ENCODE measurements around the gene TAGLN3.

DNA sequence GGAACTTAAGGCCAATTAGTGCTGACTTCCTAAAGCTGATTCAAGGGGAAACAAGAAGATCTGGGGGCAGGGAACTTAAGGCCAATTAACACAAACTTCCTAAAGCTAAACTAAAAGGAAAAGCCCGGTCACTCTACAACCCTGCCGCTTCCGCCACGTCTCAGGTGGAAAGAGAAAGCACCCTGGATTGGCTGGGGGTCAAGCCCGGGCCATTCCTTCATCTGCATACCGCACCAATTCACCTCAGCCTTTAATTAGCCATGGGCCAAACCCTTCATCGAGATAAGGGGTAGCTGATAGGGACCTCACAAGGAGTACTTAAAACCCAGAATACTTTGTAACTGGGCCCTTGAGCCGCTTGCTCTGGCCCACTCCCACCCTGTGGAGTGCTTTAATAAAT lies 50.2 kb downstream of the TAGLN3 start:
- TF ChIP-seq, protein P1, sequence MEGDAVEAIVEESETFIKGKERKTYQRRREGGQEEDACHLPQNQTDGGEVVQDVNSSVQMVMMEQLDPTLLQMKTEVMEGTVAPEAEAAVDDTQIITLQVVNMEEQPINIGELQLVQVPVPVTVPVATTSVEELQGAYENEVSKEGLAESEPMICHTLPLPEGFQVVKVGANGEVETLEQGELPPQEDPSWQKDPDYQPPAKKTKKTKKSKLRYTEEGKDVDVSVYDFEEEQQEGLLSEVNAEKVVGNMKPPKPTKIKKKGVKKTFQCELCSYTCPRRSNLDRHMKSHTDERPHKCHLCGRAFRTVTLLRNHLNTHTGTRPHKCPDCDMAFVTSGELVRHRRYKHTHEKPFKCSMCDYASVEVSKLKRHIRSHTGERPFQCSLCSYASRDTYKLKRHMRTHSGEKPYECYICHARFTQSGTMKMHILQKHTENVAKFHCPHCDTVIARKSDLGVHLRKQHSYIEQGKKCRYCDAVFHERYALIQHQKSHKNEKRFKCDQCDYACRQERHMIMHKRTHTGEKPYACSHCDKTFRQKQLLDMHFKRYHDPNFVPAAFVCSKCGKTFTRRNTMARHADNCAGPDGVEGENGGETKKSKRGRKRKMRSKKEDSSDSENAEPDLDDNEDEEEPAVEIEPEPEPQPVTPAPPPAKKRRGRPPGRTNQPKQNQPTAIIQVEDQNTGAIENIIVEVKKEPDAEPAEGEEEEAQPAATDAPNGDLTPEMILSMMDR (conservative IDR thresholded peaks at IDR 0.05; ENCODE audit: low read depth, low read length), result no peak
- TF ChIP-seq EZH2 (IDR thresholded peaks at IDR 0.05; ENCODE audit: borderline replicate concordance, low read depth, low read length, poor library complexity, severe bottlenecking), result no peak
